GM19468 (cell line): ENCODE results near the gene RUNX1.

Experiments
- ATAC-seq: cut with Tn5 transposase; IDR thresholded peaks from one replicate; pipeline ENCODE4 v1.9.1; 2021; ENCODE audit warnings: mild to moderate bottlenecking, moderate library complexity, moderate number of reproducible peaks; ENCODE audit not compliant: unreplicated experiment; ENCODE audit errors: extremely low read depth

RUNX1 gene

DNA sequence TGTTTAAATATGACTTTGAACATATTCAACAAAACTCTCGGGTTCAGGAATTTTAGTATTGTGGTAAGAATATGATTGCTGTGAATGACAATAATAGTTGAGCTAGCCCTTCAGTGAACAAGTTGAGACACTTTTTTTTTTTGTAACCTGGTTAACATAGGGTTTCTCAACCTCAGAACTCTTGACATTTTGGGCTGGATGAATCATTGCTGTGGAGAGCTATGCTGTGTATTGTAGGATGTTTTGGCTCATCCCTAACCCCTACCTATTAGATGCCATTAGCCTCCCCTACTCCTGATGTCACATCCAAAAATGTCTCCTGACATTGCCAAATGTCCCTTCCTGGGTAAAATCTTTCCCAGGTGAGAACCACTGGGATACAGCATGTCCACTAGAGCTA, 113.7 kb downstream of the RUNX1 start:
- no peak for ATAC-seq

DNA sequence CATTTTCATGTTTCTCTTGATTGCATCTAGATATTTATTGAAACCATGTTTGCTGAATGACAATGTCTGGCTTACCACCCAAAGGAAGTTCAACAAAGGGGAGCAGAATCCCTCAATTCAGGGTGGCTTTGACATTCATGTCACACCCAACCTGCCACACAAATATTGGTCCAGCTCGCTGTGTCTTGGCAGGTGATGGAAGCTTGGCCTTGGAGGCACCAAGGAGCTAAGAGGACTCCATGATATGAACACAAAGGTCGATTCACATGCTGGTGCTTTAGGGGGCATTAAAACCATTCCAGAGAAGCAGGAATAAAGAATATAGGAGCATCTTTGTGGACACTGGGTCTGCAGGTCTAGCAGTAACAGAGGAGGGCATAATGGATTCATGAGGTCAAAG, 114.8 kb downstream of the RUNX1 start:
- ATAC-seq: no peak

DNA sequence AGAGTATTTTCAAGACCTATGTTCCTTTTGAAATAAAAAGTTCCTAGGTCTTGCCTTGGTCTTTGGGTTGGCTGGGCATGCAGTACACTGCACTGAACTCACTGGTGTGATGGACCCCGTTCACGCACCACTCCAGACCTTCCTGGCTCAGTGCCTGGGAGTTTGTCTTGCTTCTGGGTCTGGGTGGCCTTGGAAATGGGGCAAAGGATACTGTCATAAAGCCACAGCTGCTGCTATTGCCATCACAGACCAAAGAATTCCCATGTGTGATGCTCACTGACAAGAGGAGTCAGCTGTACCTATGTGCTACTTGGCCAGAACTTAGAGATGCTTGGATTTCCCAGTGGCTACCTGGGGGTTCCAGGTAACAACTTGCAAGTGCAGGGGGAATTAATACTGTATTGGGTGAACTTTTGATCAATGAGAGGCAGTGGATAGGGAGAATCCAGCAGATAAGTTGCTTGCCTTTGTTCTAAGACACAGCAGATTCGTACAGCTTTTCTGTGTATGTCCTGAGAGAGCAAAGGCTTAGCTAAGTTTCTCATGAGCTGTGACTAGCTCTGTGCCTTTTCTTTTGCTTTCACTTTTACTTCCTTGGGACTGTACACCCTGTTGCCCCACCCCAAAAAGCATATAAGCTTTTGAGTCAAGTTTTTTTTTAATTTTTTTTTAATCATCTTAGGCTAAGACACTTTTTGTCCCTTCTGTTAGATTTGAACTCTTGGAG, 115.3 kb downstream of the RUNX1 start:
- no peak for ATAC-seq

DNA sequence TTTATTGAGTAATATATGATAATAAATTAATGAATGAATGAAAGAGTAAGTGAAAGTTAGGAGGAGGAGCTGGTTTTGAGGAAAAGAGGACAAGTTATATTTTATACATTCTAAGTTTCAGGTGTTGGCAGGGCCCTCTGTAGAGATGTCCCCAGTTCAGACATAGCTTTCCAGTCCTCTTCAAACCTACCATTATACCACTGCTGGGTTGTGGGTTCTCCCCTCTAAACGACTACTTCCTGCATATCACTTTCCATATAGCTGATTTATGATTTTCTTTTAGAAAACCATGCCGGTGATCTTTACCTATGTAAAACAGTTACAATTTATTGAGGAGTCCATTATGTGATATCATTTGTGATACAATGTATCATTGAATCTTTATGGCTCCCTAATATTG, 116.9 kb downstream of the RUNX1 start:
- no peak for ATAC-seq

DNA sequence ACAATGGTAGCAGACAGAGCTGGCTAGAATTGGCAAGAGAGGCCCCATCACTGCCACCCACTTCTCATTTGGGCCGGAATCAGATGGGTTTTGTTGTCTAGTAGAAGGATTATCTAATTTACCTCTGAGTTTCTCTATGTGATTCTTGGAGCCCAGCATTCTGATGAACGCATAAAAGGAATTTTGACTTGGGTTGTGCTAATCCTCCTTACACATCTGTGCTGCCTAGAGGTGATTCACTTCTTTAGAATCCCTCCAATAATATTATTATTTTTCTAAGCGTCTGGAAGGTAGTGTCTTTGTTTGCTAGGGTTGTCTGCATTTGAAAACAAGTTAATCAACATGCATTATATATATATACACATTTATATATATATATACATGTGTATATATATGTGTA, 118.1 kb downstream of the RUNX1 start:
- ATAC-seq: no peak

DNA sequence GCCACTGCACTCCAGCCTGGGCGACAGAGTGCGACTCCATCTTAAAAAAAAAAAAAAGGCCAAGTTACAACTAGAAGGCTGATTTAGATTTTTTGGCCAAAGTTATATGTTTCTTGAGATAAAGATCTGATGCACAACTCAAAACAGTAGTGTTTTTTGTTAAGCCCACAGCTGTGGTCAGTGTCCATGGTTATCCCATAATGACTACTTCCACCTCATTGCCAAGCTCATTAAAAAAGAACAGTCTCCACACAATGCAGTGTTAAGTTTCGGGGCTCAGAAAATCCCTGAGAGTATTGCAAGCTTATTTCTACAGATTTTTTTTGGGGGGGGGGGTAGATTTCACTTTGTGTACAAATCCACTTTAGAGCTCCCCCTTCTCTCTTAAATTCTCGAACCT, 120.5 kb downstream of the RUNX1 start:
- ATAC-seq: no peak

DNA sequence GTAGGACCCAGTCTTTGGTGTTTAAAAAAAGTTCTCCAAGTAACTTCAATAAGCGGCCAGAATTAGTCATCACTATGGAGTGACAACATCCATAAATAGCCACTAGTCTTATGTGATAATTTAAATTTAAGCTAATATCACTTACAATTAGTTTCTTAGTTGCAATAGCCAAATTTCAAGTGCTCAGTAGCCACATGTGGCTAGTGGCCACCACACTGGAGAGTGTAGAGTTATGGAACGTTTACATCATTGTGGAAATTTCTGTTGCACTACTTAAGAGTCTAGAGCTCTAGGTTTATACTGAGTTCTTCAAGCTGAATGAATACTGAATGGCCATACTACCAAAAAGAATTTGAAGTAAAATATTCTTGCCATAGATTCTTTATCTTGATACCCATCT, 121.1 kb downstream of the RUNX1 start:
- ATAC-seq: no peak

DNA sequence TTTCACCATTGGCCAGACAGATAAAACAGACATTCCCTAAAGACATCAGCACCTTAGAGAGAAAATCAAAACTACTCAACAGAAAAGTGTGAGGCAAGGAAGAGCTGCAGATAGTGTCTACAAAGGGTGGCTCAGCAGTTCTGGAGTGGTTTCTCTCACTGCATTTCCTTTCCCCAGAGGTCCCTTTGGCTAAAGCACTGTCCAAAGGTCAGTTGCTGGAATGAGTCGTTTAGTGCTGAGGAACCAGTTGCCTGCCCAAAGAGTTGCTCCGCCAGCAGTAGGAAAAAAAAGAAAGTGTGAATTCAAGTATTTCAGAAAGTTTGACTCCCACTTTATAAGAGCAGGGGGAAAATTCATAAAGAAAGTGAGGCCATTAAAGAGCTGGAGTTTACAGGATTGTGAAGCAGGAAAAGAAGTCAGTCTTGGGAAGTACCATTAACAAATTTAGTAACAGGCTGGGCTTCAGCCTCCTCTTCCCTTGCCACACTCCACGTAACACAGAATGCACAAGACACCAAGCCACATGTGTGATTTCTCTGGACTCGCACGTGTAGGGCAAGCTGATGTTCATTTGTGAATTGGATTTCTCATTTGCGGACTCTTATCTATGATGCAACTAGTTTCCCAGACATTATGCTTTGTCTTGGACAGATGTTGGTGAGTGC, 122.2 kb downstream of the RUNX1 start:
- no peak for ATAC-seq

DNA sequence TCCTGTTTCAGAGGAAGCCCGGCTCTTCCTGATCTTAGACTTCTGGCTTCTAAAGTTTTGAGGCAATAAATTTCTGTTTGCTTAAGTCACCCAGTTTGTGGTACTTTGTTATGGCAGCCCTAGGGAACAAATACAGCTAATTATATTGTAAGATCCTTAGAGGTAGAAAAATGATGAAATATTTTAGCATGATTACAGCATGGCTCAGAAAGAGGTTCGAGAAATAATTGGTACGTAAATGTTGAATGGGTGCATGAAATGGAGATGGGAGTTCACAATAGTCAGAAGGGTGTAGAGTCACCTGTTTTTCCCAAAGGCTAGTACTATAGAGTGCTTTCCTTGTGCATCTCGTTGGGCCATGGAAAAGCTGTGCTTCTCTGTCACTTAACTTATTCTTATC, 123.5 kb downstream of the RUNX1 start:
- ATAC-seq: no peak

DNA sequence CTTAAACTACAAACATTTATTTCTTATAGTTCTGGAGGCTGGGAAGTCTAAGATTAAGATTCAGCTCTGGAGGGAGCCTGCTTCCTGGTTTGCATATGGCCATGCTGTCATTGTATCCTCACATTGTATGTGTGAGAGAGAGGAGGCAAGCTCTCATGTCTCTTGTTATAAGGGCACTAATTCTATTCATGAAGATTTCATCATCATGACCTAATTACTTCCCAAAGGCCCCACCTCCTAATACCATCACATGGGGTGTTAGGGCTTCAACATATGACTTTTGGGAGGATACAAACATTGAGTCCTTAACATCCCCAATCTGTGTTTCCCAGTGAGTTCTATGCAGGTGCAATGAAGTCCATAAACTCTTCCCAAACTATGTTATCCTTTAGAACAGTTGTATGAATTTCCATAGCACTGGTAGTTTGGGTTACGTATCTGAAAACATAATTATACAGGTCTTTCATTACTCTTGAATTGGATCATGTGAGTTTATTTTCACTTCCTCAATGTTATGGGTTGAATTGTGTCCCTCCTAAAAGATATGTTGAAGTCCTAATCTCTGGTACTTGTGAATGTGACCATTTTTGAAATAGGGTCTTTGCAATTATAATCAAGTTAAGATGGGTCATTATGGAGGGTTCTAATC, 124.2 kb downstream of the RUNX1 start:
- ATAC-seq: no peak

DNA sequence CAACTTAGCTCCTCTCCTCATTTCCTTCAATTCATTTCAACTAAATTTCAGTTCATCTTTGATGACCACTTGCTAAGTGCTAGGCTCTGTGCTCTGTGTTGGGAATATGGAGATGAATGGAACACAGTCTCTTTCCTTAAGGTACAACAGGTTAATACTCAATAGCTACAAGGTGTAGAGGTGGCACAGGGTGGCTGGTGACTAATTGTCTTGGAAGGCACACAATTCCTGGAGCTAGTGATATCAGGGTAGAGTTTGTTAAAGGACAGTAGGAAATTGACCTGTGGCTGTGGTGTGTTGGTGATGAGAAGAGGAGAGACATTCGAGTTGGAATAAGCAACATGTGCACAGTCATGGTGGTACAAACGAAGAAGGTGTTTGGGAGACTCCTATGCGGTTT, 124.9 kb downstream of the RUNX1 start:
- ATAC-seq: no peak

DNA sequence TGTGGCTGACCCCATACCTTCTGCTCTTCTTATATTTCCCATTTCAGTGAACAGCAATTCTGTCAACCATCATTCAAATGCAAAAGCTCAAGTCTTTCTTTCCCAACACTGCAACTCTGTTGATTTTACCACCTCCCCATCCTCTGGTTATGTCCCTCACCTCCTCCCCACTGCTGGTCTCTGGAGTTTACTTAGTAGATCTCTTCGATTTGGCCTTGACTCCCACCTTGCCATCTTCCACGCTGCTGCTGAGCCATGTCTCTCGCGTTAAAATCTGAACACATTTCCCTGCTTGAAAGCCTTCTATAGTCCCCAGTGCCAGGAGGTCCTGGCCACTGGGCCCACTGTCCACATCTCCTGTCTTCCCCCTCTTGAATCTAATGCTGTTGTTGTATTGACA, 125.5 kb downstream of the RUNX1 start:
- ATAC-seq: no peak

DNA sequence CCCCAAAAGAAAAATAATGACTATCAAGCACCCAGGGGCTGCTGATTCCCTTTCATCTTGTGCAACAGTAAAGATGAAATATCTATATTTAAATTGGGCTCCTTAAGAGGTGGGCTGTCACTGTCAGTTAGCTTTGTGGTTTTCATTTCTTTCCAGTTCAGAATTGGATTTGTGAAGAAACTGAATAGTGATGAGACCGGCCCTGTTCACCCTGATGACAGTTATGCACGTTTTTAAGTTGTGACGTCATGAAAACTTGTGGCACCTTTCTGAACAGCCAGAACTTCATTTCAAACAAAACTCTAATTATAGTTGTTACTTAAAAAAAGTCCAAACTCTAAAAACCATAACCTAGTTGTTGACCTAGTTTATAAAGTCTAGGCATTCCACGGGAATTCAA, 125.9 kb downstream of the RUNX1 start:
- ATAC-seq: no peak

DNA sequence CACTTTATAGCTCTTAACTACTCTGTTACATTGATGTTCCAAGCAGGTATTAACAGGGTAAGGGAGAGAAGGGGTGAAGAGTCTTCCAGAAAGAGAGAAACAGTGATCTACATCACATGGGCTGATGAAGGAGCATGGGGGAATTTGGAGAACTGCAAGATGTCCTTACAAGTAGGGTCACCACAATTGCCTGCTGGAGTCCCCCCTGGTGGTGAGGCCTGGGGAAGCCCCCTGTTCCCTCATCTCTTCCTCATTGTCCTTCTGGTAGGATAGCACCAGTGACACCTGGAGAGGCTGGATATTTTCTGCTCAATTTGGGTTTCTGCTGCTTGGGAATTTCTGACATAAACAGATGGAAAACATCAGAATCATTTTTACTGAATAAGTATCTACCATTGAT, 126.6 kb downstream of the RUNX1 start:
- ATAC-seq: no peak

DNA sequence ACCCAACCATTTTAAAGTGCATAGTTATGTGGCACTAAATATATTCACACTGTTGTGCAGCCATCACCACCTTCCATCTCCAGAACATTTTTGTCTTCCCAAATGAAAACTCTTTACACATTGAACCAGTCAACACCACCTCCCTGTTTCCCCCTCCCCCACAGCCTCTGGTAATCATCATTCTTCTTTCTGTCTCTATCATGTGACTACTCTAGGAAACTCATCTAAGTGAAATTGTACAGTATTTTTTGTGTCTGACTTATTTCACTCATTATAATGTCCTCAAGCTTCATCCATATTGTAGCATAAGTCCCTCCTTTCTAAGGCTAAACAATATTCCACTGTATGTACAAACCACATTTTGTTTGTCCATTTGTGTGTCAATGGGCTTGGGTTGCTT, 128.0 kb downstream of the RUNX1 start:
- no peak for ATAC-seq

DNA sequence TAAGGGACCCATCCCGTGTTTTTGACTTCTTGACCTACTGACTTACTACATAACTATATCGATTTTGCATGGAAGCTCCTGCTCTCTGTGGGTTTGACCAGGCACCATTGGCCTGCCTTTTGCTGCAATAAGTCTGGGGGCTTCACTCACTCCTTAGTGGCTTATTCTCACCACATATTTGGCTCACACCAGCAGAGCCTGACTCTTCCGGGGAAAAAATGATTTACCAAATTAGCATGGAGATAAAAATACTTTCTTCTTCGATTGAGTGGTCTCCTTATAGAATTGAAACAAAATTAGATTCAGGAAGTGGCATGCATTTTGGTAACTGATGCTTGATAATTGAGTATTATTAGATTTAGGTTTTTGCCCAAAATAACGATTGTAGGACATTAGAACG, 129.7 kb downstream of the RUNX1 start:
- no peak for ATAC-seq

DNA sequence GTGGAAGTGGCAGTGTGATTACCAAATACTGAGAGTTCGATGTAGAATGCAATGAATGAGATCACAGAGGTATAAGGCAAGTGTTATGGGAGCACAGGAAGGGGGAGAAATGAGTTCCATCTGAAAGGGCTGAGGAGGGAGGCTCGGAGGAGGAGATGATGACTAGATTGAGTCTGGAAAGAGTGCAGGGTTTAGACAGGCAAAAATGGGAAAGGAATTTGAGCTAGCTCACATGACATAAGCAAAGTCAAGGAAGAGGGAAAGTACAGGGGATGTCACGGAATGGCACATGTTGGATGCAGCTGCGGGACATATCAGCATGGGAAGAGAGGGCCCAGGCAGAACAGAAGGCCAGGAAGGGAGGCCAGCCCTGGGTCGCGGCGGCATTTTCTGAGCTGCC, 132.7 kb downstream of the RUNX1 start:
- no peak for ATAC-seq

DNA sequence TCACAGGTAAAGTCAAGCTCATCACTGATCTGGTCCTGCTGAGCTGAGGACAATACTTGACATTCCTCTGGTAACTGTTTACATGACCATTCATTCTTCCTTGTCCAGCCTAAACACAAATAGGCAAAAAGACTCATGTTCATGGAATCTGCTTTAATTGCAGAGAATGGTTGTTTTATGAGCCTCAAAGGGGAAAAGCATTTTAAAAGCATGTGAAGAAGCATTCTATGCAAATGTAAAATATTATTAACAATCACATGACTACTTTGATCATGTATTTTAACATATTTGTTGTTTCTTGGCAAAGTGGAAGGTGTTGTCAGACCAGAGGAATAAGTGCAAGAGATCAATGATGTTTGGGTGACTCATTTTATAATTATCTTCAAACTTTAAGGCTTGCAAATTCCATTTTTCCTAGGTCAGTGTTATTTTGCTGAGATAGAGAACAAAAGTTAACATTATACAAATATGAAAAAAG, 133.7 kb downstream of the RUNX1 start:
- no peak for ATAC-seq

DNA sequence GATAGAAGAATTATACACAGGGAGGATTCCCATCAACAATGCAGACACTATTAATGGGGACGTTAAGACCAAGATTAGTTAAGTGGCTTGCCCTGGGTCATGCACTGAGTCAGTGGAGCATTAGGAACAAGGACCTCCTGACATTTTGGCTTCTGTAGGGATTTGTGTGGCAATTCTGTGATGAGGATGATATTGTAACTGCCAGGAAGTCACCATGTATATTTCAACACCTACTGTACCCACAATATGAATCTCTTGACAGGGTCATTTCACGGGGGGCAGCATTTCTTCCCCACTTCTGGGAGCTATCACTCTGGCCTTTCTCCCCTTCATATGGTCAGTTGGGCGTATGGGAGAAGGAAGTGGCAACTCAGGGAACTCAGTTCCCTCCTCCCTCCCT, 134.9 kb downstream of the RUNX1 start:
- ATAC-seq: no peak

DNA sequence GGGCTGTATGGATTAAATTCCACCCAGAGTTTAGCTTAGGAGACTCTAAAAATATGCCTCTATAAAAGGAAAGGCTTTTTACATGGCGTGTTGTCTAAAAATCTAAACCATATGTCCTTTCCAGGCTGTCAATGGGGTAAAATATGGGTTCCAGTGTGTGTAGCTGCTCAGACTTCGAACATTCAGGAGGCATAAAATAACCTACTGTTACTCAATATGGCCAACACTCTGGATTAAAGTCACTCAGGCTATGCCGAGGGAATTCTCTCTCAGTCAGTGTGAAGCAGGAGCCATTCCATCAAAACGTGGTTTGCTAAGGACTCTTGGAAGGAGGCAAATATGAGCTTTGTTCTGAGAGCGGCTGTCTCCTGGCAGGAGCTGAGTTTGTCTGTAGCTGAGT, 135.3 kb downstream of the RUNX1 start:
- no peak for ATAC-seq
